ENCODE data around the gene CYP19A1.

CYP19A1 gene

GRCh38 chr15:51281368-51281967 lies 56.9 kb downstream of the CYP19A1 start:
- no peak for DNase-seq (ENCODE audit: low read depth)
- no peak overlapping the region for H3K4me3 ChIP-seq (ENCODE audit: low read depth, low read length)
- peak; percentile 92 for TF ChIP-seq CTCF (IDR thresholded peaks at IDR 0.05; ENCODE audit: control insufficient read depth, extremely low read depth, insufficient read depth)

GRCh38 chr15:51280838-51281237 lies 57.6 kb downstream of the CYP19A1 start:
- H3K4me3 ChIP-seq (ENCODE audit: low read depth, low read length): no peak overlapping the region
- DNase-seq (ENCODE audit: low read depth): no peak
- TF ChIP-seq CTCF (IDR thresholded peaks at IDR 0.05; ENCODE audit: control insufficient read depth, extremely low read depth, insufficient read depth): no peak

GRCh38 chr15:51279391-51279790 lies 59.0 kb downstream of the CYP19A1 start:
- no peak for TF ChIP-seq CTCF (IDR thresholded peaks at IDR 0.05; ENCODE audit: control insufficient read depth, extremely low read depth, insufficient read depth)
- H3K4me3 ChIP-seq (ENCODE audit: low read depth, low read length): no peak overlapping the region
- no peak for DNase-seq (ENCODE audit: low read depth)

- H3K4me3 ChIP-seq (ENCODE audit: low read depth, low read length): no peak overlapping the region
- no peak for TF ChIP-seq CTCF (IDR thresholded peaks at IDR 0.05; ENCODE audit: control insufficient read depth, extremely low read depth, insufficient read depth)
- no peak for DNase-seq (ENCODE audit: low read depth)
Observed at GRCh38 chr15:51277101-51277500, 61.3 kb downstream of the CYP19A1 start.

- no peak overlapping the region for H3K4me3 ChIP-seq (ENCODE audit: low read depth, low read length)
- no peak for DNase-seq (ENCODE audit: low read depth)
- no peak for TF ChIP-seq CTCF (IDR thresholded peaks at IDR 0.05; ENCODE audit: control insufficient read depth, extremely low read depth, insufficient read depth)
Observed at GRCh38 chr15:51274956-51275355, 63.4 kb downstream of the CYP19A1 start.

- H3K4me3 ChIP-seq (ENCODE audit: low read depth, low read length): no peak overlapping the region
- TF ChIP-seq CTCF (IDR thresholded peaks at IDR 0.05; ENCODE audit: control insufficient read depth, extremely low read depth, insufficient read depth): no peak
- no peak for DNase-seq (ENCODE audit: low read depth)
Observed at GRCh38 chr15:51270706-51271105, 67.7 kb downstream of the CYP19A1 start.

- H3K4me3 ChIP-seq (ENCODE audit: low read depth, low read length): no peak overlapping the region
- TF ChIP-seq CTCF (IDR thresholded peaks at IDR 0.05; ENCODE audit: control insufficient read depth, extremely low read depth, insufficient read depth): no peak
- no peak for DNase-seq (ENCODE audit: low read depth)
Observed at GRCh38 chr15:51269496-51269895, 68.9 kb downstream of the CYP19A1 start.

Measured in LNCaP clone FGC (cell line).